GM12864 (cell line): ENCODE measurements around the gene KRT3.

Source experiments
- DNase-seq: peaks from one replicate; pipeline ENCODE4 v3.0.0-alpha.2; 2011; ENCODE audit warnings: low read depth
- H3K4me3 ChIP-seq: 2 replicates; pipeline ENCODE4 v1.5.1; 2011; ENCODE audit warnings: mild to moderate bottlenecking, low read depth, low read length, control low read depth
- CTCF ChIP-seq: IDR thresholded peaks from 2 replicates; pipeline ENCODE4 v1.5.1; 2011; ENCODE audit warnings: low read depth, mild to moderate bottlenecking, moderate library complexity, low read length, control low read depth, inconsistent platforms; ENCODE audit errors: missing control alignments

The KRT3 gene

GRCh38 chr12:52801773-52802172 is 5.9 kb upstream of the KRT3 start:
- no peak for TF ChIP-seq CTCF
- no peak overlapping the region for H3K4me3 ChIP-seq
- DNase-seq, result no peak

GRCh38 chr12:52800259-52800917 is 4.5 kb upstream of the KRT3 start:
- no peak for DNase-seq
- H3K4me3 ChIP-seq, result no peak overlapping the region
- no peak for TF ChIP-seq CTCF

- no peak for TF ChIP-seq CTCF
- no peak for DNase-seq
- no peak overlapping the region for H3K4me3 ChIP-seq
Measured at GRCh38 chr12:52799505-52800211, 3.7 kb upstream of the KRT3 start.

GRCh38 chr12:52798671-52799504 is 3.0 kb upstream of the KRT3 start:
- no peak for TF ChIP-seq CTCF
- no peak overlapping the region for H3K4me3 ChIP-seq
- DNase-seq, result no peak

- DNase-seq, result no peak
- no peak overlapping the region for H3K4me3 ChIP-seq
- TF ChIP-seq CTCF, result no peak
Measured at GRCh38 chr12:52798003-52798670, 2.2 kb upstream of the KRT3 start.

GRCh38 chr12:52797529-52797894 is 1.6 kb upstream of the KRT3 start:
- TF ChIP-seq CTCF, result no peak
- no peak overlapping the region for H3K4me3 ChIP-seq
- no peak for DNase-seq
